Measurements from ENCODE around the gene LHX3. TPM values are rescaled to one million over a fixed set of nuclear protein-coding genes. Genes with fewer than 3 reads are reported as not detected.

The LHX3 gene
- polyA plus RNA-seq, 3 donors, result not detected

- no peak for DNase-seq (ENCODE audit: extremely low read depth in 1 of 11, low read depth in 9 of 11, low spot score in 4 of 11)
Measured at GRCh38 chr9:136149337-136149736, 55.6 kb downstream of the LHX3 start.

- DNase-seq (ENCODE audit: extremely low read depth in 1 of 11, low read depth in 9 of 11, low spot score in 4 of 11), result no peak
Measured at GRCh38 chr9:136148766-136149165, 56.2 kb downstream of the LHX3 start.

- no peak for DNase-seq (ENCODE audit: extremely low read depth in 1 of 11, low read depth in 9 of 11, low spot score in 4 of 11)
Measured at GRCh38 chr9:136147890-136148714, 56.8 kb downstream of the LHX3 start.

GRCh38 chr9:136147038-136147889, 57.7 kb downstream of the LHX3 start:
- no peak for DNase-seq (ENCODE audit: extremely low read depth in 1 of 11, low read depth in 9 of 11, low spot score in 4 of 11)

Other genes with a start within 250 kb of the LHX3 start
- gene UBAC1, start 243.8 kb downstream of the LHX3 start, polyA plus RNA-seq (ENCODE audit: insufficient read length in 3 of 3), result 10 to 100 TPM; 30.9 to 35.9 (median 33.2) TPM
- gene NACC2, start 109.8 kb downstream of the LHX3 start, polyA plus RNA-seq (ENCODE audit: insufficient read length in 3 of 3), result 1 to 10 TPM; 7.0 to 9.6 (median 9.4) TPM
- gene TMEM250, start 86.3 kb downstream of the LHX3 start, polyA plus RNA-seq (ENCODE audit: insufficient read length in 3 of 3), result 10 to 100 TPM; 16.2 to 22.9 (median 19.7) TPM
- 10 to 100 TPM; 16.6 to 19.0 (median 18.8) TPM for gene QSOX2, start 40.7 kb upstream of the LHX3 start, polyA plus RNA-seq (ENCODE audit: insufficient read length in 3 of 3)
- 1 to 10 TPM; 1.7 to 4.5 (median 2.3) TPM for gene CCDC187, start 99.0 kb upstream of the LHX3 start, polyA plus RNA-seq (ENCODE audit: insufficient read length in 3 of 3)
- 10 to 100 TPM; 28.2 to 48.1 (median 47.2) TPM for gene GPSM1, start 122.4 kb upstream of the LHX3 start, polyA plus RNA-seq (ENCODE audit: insufficient read length in 3 of 3)
- 10 to 100 TPM; 10.3 to 14.7 (median 14.6) TPM for gene DNLZ, start 158.6 kb upstream of the LHX3 start, polyA plus RNA-seq (ENCODE audit: insufficient read length in 3 of 3)
- 1 to 10 TPM; 1.3 to 3.2 (median 3.0) TPM for gene CARD9, start 168.5 kb upstream of the LHX3 start, polyA plus RNA-seq (ENCODE audit: insufficient read length in 3 of 3)
- 10 to 100 TPM; 10.0 to 14.8 (median 13.6) TPM for gene SNAPC4, start 195.0 kb upstream of the LHX3 start, polyA plus RNA-seq (ENCODE audit: insufficient read length in 3 of 3)
- gene ENTR1, start 205.5 kb upstream of the LHX3 start, polyA plus RNA-seq (ENCODE audit: insufficient read length in 3 of 3), result 10 to 100 TPM; 45.3 to 60.6 (median 48.1) TPM
- gene PMPCA, start 205.5 kb upstream of the LHX3 start, polyA plus RNA-seq (ENCODE audit: insufficient read length in 3 of 3), result 10 to 100 TPM; 55.7 to 67.3 (median 61.1) TPM
- gene INPP5E, start 234.7 kb upstream of the LHX3 start, polyA plus RNA-seq (ENCODE audit: insufficient read length in 3 of 3), result 10 to 100 TPM; 11.6 to 17.0 (median 16.9) TPM

Data from renal cortex interstitium (tissue), 11 donors.